Neutrophil (primary cell): ENCODE data around the gene HMX1.

Experiments used
- H3K27ac ChIP-seq: fragments of 200-600 bp; sonication (generic); 2 replicates; pipeline ENCODE4 v1.5.1; 2016; ENCODE audit warnings: mild to moderate bottlenecking, moderate library complexity
- H3K27me3 ChIP-seq: fragments of 200-600 bp; sonication (generic); 2 replicates; pipeline ENCODE4 v1.6.0; 2016; ENCODE audit warnings: mild to moderate bottlenecking
- H3K36me3 ChIP-seq: fragments of 200-600 bp; sonication (generic); 2 replicates; pipeline ENCODE4 v1.5.1; 2017
- H3K4me1 ChIP-seq, 2 experiments: fragments of 200-600 bp in 1 of 2; sonication (generic) in 1 of 2; 1 replicate in 1 of 2; 2 replicates in 1 of 2; pipeline versions ENCODE4 v1.5.1 to v1.6.1; 2013 to 2016; ENCODE audit warnings: low read depth in 1 of 2, low read length in 1 of 2, mild to moderate bottlenecking in 1 of 2, moderate library complexity in 1 of 2; ENCODE audit not compliant: control insufficient read depth in 1 of 2, insufficient read depth in 1 of 2
- H3K4me3 ChIP-seq, 2 experiments: fragments of 200-600 bp in 1 of 2; sonication (generic) in 1 of 2; 1 replicate in 1 of 2; 2 replicates in 1 of 2; pipeline ENCODE4 v1.5.1; 2013 to 2016; ENCODE audit warnings: low read depth in 1 of 2, low read length in 1 of 2, mild to moderate bottlenecking in 1 of 2, moderate library complexity in 1 of 2
- H3K9me3 ChIP-seq: fragments of 200-600 bp; sonication (generic); 2 replicates; pipeline ENCODE4 v1.5.1; 2016
- CTCF ChIP-seq: fragments of 200-600 bp; sonication (generic); IDR thresholded peaks from 2 replicates; pipeline ENCODE4 v1.5.1; 2016; ENCODE audit warnings: antibody characterized with exemption

HMX1 gene

DNA sequence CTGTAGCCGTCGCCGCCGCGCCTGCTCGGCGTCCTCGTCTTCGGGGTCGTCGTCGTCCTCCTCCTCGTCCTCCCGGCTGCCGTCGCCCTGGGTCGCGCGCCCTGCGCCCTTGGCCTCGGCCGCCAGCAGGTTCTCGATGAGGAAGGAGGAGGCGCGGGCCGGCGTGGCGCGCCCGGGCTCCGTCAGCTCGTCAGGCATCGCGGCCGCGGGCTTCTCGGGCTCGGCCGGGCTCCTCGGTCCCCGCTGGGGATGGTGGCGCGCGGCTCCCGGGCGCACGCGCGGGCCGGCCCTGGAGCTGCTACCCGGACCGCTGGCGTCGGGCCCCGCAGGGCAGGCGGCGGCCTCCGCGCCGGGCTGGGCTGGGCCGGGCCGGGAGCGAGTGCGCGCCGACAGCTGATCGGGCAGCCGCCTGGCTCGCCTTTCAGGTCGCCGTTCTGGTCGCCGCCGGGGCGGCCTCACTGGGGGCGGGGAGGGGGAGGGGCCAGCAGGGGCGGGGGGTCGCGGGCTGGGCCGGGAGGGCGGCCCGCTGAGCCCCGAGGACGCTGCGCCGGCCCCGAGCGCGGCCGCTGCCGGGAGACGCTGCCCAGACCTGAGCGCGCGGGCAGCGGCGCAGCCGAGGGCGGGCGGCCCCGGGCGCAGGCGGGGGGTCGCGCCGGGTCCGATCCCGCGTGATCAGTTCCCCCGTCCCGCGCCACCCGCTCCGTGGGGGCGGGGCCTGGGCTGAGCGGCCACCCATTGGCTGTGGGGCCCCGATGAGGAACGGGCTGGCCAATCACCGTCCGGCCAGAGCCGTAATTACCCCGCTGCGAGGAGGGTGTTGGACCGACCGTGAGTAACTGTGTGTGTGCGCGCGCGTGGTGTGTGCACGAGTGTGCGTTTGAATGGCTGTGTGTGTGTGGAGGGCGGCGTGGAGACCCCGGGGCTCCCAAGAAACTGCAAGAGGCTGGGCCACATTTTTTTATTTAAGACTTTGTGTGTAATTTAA lies at the start of gene HMX1:
HMX1 (minus strand) TSS at position 423 of the 985 bp plus-strand sequence; CDS start at position 198, 225 bp downstream.
- Histone ChIP-seq H3K4me1 (peaks cover 0 to 7% of the 10 kb centered on the region in 2 experiments), H3K27ac (no peak within 1 kb of the TSS), H3K9me3 (no peaks in the 10 kb centered on the region), H3K27me3 (peaks cover 100% of the 10 kb centered on the region), H3K36me3 (no peaks in the 10 kb centered on the region), H3K4me3 (no peak within 1 kb of the TSS)
- no peak for TF ChIP-seq CTCF

GRCh38 chr4:8920969-8921368 lies 49.3 kb upstream of the HMX1 start:
- H3K9me3 ChIP-seq = no peaks in the 10 kb centered on the region

DNA sequence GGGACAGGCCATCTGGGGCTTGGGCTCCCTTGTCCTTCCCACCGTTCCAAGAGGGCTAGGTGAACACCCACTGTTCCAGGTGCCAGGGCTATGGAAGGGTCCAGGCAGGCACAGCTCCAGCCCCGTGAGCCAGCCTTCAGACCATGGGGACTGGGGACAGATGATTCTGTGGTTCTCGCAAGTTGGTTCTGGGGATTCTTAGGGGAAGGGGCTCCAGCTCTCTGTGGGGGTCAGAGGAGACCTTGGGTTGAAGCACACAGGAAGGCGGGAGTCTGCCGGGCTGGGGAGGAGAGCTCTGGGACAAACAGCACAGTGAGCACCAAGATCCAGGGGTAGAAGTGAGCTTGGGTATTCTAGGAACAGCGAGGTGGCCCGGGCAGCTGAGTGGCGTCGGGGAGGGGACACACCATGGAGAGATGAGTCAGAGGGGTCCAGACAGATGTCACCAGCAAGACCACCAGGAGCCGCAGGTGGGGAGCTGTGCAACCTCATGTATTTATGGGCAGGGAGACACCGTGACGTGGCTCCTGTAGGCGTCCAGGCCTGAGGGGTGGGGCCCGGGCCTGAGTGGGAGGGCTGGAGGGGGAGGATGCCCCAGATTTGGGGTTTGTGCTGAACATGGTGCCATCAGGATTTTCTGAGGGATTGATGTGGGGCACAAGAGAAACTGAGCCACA lies 48.8 kb upstream of the HMX1 start:
- peaks cover 4% of the 10 kb centered on the region for H3K27me3 ChIP-seq
- no peaks in the 10 kb centered on the region for H3K36me3 ChIP-seq
- no peak overlapping the region for H3K27ac ChIP-seq
- no peak overlapping the region for H3K4me3 ChIP-seq
- no peaks in the 10 kb centered on the region for H3K4me1 ChIP-seq
- TF ChIP-seq CTCF = no peak
- no peaks in the 10 kb centered on the region for H3K9me3 ChIP-seq

More at GRCh38 chr4:8920969-8921368, 49.3 kb upstream of the HMX1 start:
- no peaks in the 10 kb centered on the region for H3K4me1 ChIP-seq
- TF ChIP-seq CTCF = no peak
- H3K27ac ChIP-seq = no peak overlapping the region
- no peaks in the 10 kb centered on the region for H3K36me3 ChIP-seq
- peaks cover 4% of the 10 kb centered on the region for H3K27me3 ChIP-seq
- no peak overlapping the region for H3K4me3 ChIP-seq

- Histone ChIP-seq H3K27ac (no peak overlapping the region), H3K4me3 (no peak overlapping the region), H3K36me3 (no peaks in the 10 kb centered on the region), H3K9me3 (no peaks in the 10 kb centered on the region), H3K27me3 (peaks cover 4% of the 10 kb centered on the region), H3K4me1 (no peaks in the 10 kb centered on the region)
- TF ChIP-seq CTCF = no peak
Measured at GRCh38 chr4:8919651-8920288, 48.1 kb upstream of the HMX1 start.
